Mesenchymal stem cell (in vitro differentiated cells and primary cell): Measurements from ENCODE around the gene ILDR1.

Experiments
- DNase-seq: peaks from one replicate; pipeline ENCODE4 v3.0.0-alpha.2; 2013
- H2AFZ ChIP-seq: one replicate; pipeline ENCODE4 v1.6.1; 2013; ENCODE audit warnings: low read depth, mild to moderate bottlenecking, control low read depth, inconsistent platforms, low read length, moderate library complexity
- H2AK5ac ChIP-seq: 2 replicates; pipeline ENCODE4 v1.6.1; 2013; ENCODE audit warnings: low read length, moderate library complexity, mild to moderate bottlenecking, inconsistent platforms; ENCODE audit not compliant: severe bottlenecking
- H2BK120ac ChIP-seq: one replicate; pipeline ENCODE4 v1.6.1; 2013; ENCODE audit warnings: low read depth, mild to moderate bottlenecking, inconsistent platforms, low read length, moderate library complexity
- H2BK12ac ChIP-seq, 2 experiments: one replicate each; pipeline ENCODE4 v1.6.1; 2013; ENCODE audit warnings: inconsistent platforms in 2 of 2, low read length in 2 of 2, mild to moderate bottlenecking in 2 of 2, moderate library complexity in 2 of 2, control low read depth in 1 of 2
- H2BK15ac ChIP-seq: one replicate; pipeline ENCODE4 v1.6.1; 2013; ENCODE audit warnings: mild to moderate bottlenecking, low read depth, inconsistent platforms; ENCODE audit not compliant: poor library complexity, severe bottlenecking
- H2BK5ac ChIP-seq: 2 replicates; pipeline ENCODE4 v1.6.1; 2013; ENCODE audit warnings: low read depth, mild to moderate bottlenecking, low read length, control low read depth, inconsistent platforms; ENCODE audit not compliant: poor library complexity, severe bottlenecking
- H3K14ac ChIP-seq, 2 experiments: one replicate each; pipeline ENCODE4 v1.6.1; 2013; ENCODE audit warnings: inconsistent platforms in 2 of 2, low read length in 2 of 2, control low read depth in 1 of 2, mild to moderate bottlenecking in 1 of 2, moderate library complexity in 1 of 2
- H3K18ac ChIP-seq, 2 experiments: one replicate each; pipeline ENCODE4 v1.6.1; 2013; ENCODE audit warnings: inconsistent platforms in 2 of 2, low read length in 2 of 2, control low read depth in 1 of 2, low read depth in 1 of 2, mild to moderate bottlenecking in 1 of 2
- H3K23ac ChIP-seq, 2 experiments: one replicate each; pipeline ENCODE4 v1.6.1; 2013; ENCODE audit warnings: inconsistent platforms in 2 of 2, low read length in 2 of 2, mild to moderate bottlenecking in 2 of 2, moderate library complexity in 2 of 2, control low read depth in 1 of 2
- H3K27ac ChIP-seq: 2 replicates; pipeline ENCODE4 v1.5.1; 2013; ENCODE audit warnings: mild to moderate bottlenecking, moderate library complexity, low read length, control low read depth, inconsistent platforms; ENCODE audit not compliant: poor library complexity, severe bottlenecking
- H3K27me3 ChIP-seq, 2 experiments: 2 replicates each; pipeline versions ENCODE4 v1.6.1 to v1.7.0; 2013; ENCODE audit warnings: low read length in 2 of 2, mild to moderate bottlenecking in 2 of 2, moderate library complexity in 2 of 2, control low read depth in 1 of 2, inconsistent platforms in 1 of 2; ENCODE audit not compliant: control insufficient read depth in 1 of 2, insufficient read depth in 1 of 2
- H3K36me3 ChIP-seq, 2 experiments: 2 replicates each; pipeline versions ENCODE4 v1.6.1 to v1.7.0; 2013; ENCODE audit warnings: low read length in 2 of 2, control low read depth in 1 of 2, inconsistent platforms in 1 of 2, low read depth in 1 of 2, mild to moderate bottlenecking in 1 of 2; ENCODE audit not compliant: insufficient read depth in 2 of 2, control insufficient read depth in 1 of 2
- H3K4ac ChIP-seq, 2 experiments: one replicate each; pipeline ENCODE4 v1.6.1; 2013; ENCODE audit warnings: inconsistent platforms in 2 of 2, low read length in 2 of 2, mild to moderate bottlenecking in 2 of 2, moderate library complexity in 2 of 2, control low read depth in 1 of 2, low read depth in 1 of 2
- H3K4me1 ChIP-seq: 2 replicates; pipeline ENCODE4 v1.6.1; 2013; ENCODE audit warnings: low read depth, low read length, control low read depth; ENCODE audit not compliant: control insufficient read depth, insufficient read depth
- H3K4me2 ChIP-seq: 2 replicates; pipeline ENCODE4 v1.6.1; 2013; ENCODE audit warnings: low read length, mild to moderate bottlenecking, inconsistent platforms; ENCODE audit not compliant: poor library complexity, severe bottlenecking
- H3K4me3 ChIP-seq, 2 experiments: 2 replicates each; pipeline versions ENCODE4 v1.5.1 to v1.7.0; 2013; ENCODE audit warnings: low read length in 2 of 2, mild to moderate bottlenecking in 2 of 2, control low read depth in 1 of 2, low read depth in 1 of 2; ENCODE audit not compliant: insufficient read depth in 1 of 2
- H3K79me1 ChIP-seq: replicated peaks from 2 replicates; pipeline ENCODE4 v1.6.1; 2013; ENCODE audit warnings: mild to moderate bottlenecking, control low read depth, low read length, inconsistent platforms; ENCODE audit not compliant: poor library complexity, severe bottlenecking
- H3K9ac ChIP-seq: 2 replicates; pipeline ENCODE4 v1.7.0; 2013; ENCODE audit warnings: mild to moderate bottlenecking, low read length, moderate library complexity
- H3K9me3 ChIP-seq: 2 replicates; pipeline ENCODE4 v1.7.0; 2013; ENCODE audit warnings: mild to moderate bottlenecking, low read length; ENCODE audit not compliant: control insufficient read depth
- H4K8ac ChIP-seq: one replicate; pipeline ENCODE4 v1.6.1; 2013; ENCODE audit warnings: inconsistent platforms, mild to moderate bottlenecking, low read length, moderate library complexity
- H4K91ac ChIP-seq: one replicate; pipeline ENCODE4 v1.6.1; 2013; ENCODE audit warnings: mild to moderate bottlenecking, low read length, inconsistent platforms
- WGBS: methylation state at CpG from one replicate; pipeline ENCODE4 v1.1.7; 2013; ENCODE audit warnings: mixed read lengths; 5-methylcytosine and 5-hydroxymethylcytosine counted together

ILDR1 gene

DNA sequence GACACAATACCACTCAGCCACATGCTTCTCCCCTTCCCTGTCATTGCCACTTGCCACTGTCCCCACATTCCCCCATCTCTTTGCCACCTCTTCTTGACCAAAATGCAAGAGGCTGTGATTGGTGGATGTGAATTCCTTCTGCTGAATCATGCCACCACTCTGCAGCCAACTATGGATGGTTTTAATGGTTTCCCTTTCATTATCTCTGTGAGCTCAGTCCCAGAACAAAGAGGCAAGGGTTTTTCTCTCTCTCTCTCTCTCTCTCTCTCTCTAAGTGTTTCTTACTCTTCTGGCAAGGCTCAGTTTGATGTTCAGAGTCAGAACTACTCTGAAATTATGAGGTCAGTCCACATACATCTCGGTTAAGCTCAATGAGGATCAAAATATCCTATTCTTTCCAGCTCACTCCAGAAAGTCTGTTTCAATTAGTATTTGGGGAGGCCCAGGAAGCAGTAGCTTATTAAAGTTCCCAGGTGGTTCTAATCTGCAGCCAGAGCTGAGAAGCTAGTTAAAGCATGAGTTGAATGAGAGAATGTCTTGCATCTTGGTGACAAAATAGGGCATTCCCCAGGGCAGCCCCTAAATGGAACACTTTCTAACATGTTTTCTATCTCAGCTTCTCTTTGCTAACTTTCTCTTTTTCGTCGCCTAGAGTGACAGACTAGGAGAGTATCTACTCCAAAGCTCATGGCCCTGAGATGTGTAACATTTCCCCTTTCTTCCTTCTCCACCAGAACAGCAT lies 8.5 kb upstream of the ILDR1 start:
- H3K4me3 ChIP-seq = no peak overlapping the region
- H3K4me1 ChIP-seq = no peaks in the 10 kb centered on the region
- H3K79me1 ChIP-seq = no peaks in the 10 kb centered on the region
- no peak overlapping the region for H3K4ac ChIP-seq
- H2BK120ac ChIP-seq = no peak overlapping the region
- H3K4me2 ChIP-seq = no peak overlapping the region
- no peaks in the 10 kb centered on the region for H3K27me3 ChIP-seq
- DNase-seq = peak; percentile 24
- H4K91ac ChIP-seq = no peak overlapping the region
- H4K8ac ChIP-seq = no peak overlapping the region
- peak overlapping the region in 1 of 2 experiments; percentile 63 for H3K23ac ChIP-seq
- no peak overlapping the region for H3K27ac ChIP-seq
- H3K9me3 ChIP-seq = no peaks in the 10 kb centered on the region
- H2BK15ac ChIP-seq = no peak overlapping the region
- no peak overlapping the region for H2BK5ac ChIP-seq
- no peak overlapping the region for H3K14ac ChIP-seq
- H3K36me3 ChIP-seq = no peaks in the 10 kb centered on the region
- 73% methylated on average over 2 of the region's 3 CpGs for WGBS
- H2AK5ac ChIP-seq = no peak overlapping the region
- no peak overlapping the region for H3K18ac ChIP-seq
- H3K9ac ChIP-seq = no peak overlapping the region
- H2AFZ ChIP-seq = no peak overlapping the region
- no peak overlapping the region for H2BK12ac ChIP-seq

GRCh38 chr3:122025296-122025695 lies 3.2 kb upstream of the ILDR1 start:
- Histone ChIP-seq H3K4me3 (no peak overlapping the region), H3K27me3 (peaks cover 19 to 24% of the 10 kb centered on the region in 2 experiments), H3K4me1 (peaks cover 7% of the 10 kb centered on the region), H3K9ac (no peak overlapping the region), H3K79me1 (no peaks in the 10 kb centered on the region), H4K8ac (no peak overlapping the region), H2AFZ (no peak overlapping the region), H2BK120ac (no peak overlapping the region), H3K36me3 (no peaks in the 10 kb centered on the region), H2AK5ac (no peak overlapping the region), H2BK5ac (no peak overlapping the region), H3K18ac (no peak overlapping the region), H2BK15ac (no peak overlapping the region), H3K4me2 (no peak overlapping the region), H3K9me3 (no peaks in the 10 kb centered on the region), H3K27ac (no peak overlapping the region), H3K4ac (no peak overlapping the region), H3K14ac (no peak overlapping the region), H4K91ac (no peak overlapping the region), H3K23ac (no peak overlapping the region), H2BK12ac (no peak overlapping the region)
- no peak for DNase-seq

GRCh38 chr3:122024800-122025199 lies 2.8 kb upstream of the ILDR1 start:
- DNase-seq = no peak
- no peak overlapping the region for H3K14ac ChIP-seq

GRCh38 chr3:122023335-122023910 lies 1.4 kb upstream of the ILDR1 start:
- peaks cover 23 to 35% of the 10 kb centered on the region in 2 experiments for H3K27me3 ChIP-seq
- H2AFZ ChIP-seq = no peak overlapping the region
- H3K14ac ChIP-seq = no peak overlapping the region
- H3K4me1 ChIP-seq = peaks cover 7% of the 10 kb centered on the region
- H3K4me2 ChIP-seq = no peak overlapping the region
- no peaks in the 10 kb centered on the region for H3K36me3 ChIP-seq
- H2BK12ac ChIP-seq = no peak overlapping the region
- no peak overlapping the region for H2BK15ac ChIP-seq
- no peak for DNase-seq
- no peak overlapping the region for H3K4me3 ChIP-seq
- H2AK5ac ChIP-seq = no peak overlapping the region
- H4K8ac ChIP-seq = no peak overlapping the region
- H3K4ac ChIP-seq = no peak overlapping the region
- no peak overlapping the region for H3K23ac ChIP-seq
- H3K9me3 ChIP-seq = no peaks in the 10 kb centered on the region
- H3K18ac ChIP-seq = no peak overlapping the region
- WGBS = 63% methylated on average over 6 of the region's 8 CpGs
- no peak overlapping the region for H3K27ac ChIP-seq
- no peak overlapping the region for H2BK5ac ChIP-seq
- no peak overlapping the region for H2BK120ac ChIP-seq
- H4K91ac ChIP-seq = no peak overlapping the region
- no peak overlapping the region for H3K9ac ChIP-seq
- no peaks in the 10 kb centered on the region for H3K79me1 ChIP-seq

More at GRCh38 chr3:122024800-122025199, 2.8 kb upstream of the ILDR1 start:
- Histone ChIP-seq H2BK12ac (no peak overlapping the region), H2BK5ac (no peak overlapping the region), H4K91ac (no peak overlapping the region), H3K9me3 (no peaks in the 10 kb centered on the region), H2BK15ac (no peak overlapping the region), H3K9ac (no peak overlapping the region), H4K8ac (no peak overlapping the region), H3K27me3 (peaks cover 23 to 26% of the 10 kb centered on the region in 2 experiments), H3K4me3 (no peak overlapping the region), H3K4me2 (no peak overlapping the region), H3K36me3 (no peaks in the 10 kb centered on the region), H3K18ac (no peak overlapping the region), H2BK120ac (no peak overlapping the region), H3K79me1 (no peaks in the 10 kb centered on the region), H2AK5ac (no peak overlapping the region), H3K4ac (no peak overlapping the region), H3K23ac (no peak overlapping the region), H2AFZ (no peak overlapping the region), H3K27ac (no peak overlapping the region), H3K4me1 (peaks cover 7% of the 10 kb centered on the region)
- no CpG with 5 or more reads among the region's 2 CpGs for WGBS
